ENCODE data around the gene AP1G2. TPM values are rescaled to one million over a fixed set of nuclear protein-coding genes. Genes with fewer than 3 reads are reported as not detected.

AP1G2 gene
- total RNA-seq, 1 experiment from 2014 or later: 26.0 TPM

DNA sequence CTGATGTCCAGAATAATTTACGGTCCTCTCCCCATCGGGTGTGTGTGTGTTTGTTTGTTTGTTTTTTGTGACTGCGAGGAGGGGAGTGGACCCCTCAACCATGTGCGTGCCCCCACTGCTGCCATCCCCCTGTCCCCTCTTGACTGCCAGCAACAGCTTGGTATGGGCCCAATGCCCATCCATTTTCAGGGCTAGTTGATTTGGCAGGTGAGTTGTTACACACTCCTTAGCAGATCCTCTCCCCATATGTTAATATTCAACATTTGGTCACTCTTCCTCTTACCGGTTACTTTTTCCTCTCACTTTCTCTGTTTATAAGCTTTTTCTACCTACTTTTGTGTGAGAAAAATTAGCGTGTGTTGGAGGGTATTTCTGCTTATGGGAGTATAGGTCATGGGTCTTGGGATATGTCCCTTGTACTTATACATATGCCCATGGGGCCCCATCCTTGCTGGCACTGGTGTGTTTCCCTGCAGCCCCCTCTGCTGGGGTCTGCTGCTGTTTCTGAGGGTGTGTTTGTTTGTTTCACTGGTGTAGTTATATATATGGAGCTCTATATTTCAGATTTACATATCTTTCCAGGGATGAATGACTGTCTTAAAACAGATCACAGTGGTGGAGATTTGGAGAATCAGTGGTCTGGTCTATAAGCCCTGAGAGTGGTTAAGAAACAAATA is 49.8 kb downstream of the AP1G2 start:
- BruUV-seq (replicated peaks): no TSS peak
- Histone ChIP-seq H3K4me3 (ENCODE audit: low read depth, low read length, poor library complexity, severe bottlenecking) (no peak overlapping the region), H3K4me1 (ENCODE audit: insufficient read depth, low read length, poor library complexity, severe bottlenecking) (no peaks in the 10 kb centered on the region), H3K36me3 (ENCODE audit: insufficient read depth, low read length, poor library complexity, severe bottlenecking) (no peaks in the 10 kb centered on the region), H3K27ac (ENCODE audit: low read depth, low read length, poor library complexity, severe bottlenecking) (no peak overlapping the region), H3K27me3 (replicated peaks; ENCODE audit: insufficient read depth, low read depth, low read length, poor library complexity) (no peaks in the 10 kb centered on the region), H3K9me3 (ENCODE audit: low read depth, low read length, poor library complexity, severe bottlenecking) (no peaks in the 10 kb centered on the region)
- TF ChIP-seq, protein P1, sequence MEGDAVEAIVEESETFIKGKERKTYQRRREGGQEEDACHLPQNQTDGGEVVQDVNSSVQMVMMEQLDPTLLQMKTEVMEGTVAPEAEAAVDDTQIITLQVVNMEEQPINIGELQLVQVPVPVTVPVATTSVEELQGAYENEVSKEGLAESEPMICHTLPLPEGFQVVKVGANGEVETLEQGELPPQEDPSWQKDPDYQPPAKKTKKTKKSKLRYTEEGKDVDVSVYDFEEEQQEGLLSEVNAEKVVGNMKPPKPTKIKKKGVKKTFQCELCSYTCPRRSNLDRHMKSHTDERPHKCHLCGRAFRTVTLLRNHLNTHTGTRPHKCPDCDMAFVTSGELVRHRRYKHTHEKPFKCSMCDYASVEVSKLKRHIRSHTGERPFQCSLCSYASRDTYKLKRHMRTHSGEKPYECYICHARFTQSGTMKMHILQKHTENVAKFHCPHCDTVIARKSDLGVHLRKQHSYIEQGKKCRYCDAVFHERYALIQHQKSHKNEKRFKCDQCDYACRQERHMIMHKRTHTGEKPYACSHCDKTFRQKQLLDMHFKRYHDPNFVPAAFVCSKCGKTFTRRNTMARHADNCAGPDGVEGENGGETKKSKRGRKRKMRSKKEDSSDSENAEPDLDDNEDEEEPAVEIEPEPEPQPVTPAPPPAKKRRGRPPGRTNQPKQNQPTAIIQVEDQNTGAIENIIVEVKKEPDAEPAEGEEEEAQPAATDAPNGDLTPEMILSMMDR (conservative IDR thresholded peaks at IDR 0.05; ENCODE audit: low read depth, low read length): no peak
- no peak for TF ChIP-seq EZH2 (IDR thresholded peaks at IDR 0.05; ENCODE audit: borderline replicate concordance, low read depth, low read length, poor library complexity, severe bottlenecking)
- intact Hi-C loops (cut with micrococcal nuclease; ENCODE audit: unreplicated experiment): no loop called here
- no peak for DNase-seq (ENCODE audit: low spot score)
- CTCF ChIA-PET: no interaction called here
- POLR2A ChIA-PET (ENCODE audit: low non-redundant PET): no interaction called here

GRCh38 chr14:23514644-23514957 is 53.0 kb downstream of the AP1G2 start:
- peaks cover 5% of the 10 kb centered on the region for H3K4me1 ChIP-seq (ENCODE audit: insufficient read depth, low read length, poor library complexity, severe bottlenecking)
- POLR2A ChIA-PET (ENCODE audit: low non-redundant PET): no interaction called here
- TF ChIP-seq EZH2 (IDR thresholded peaks at IDR 0.05; ENCODE audit: borderline replicate concordance, low read depth, low read length, poor library complexity, severe bottlenecking): no peak
- TF ChIP-seq, protein P1 (conservative IDR thresholded peaks at IDR 0.05; ENCODE audit: low read depth, low read length): no peak
- no peaks in the 10 kb centered on the region for H3K27me3 ChIP-seq (replicated peaks; ENCODE audit: insufficient read depth, low read depth, low read length, poor library complexity)
- H3K27ac ChIP-seq (ENCODE audit: low read depth, low read length, poor library complexity, severe bottlenecking): no peak overlapping the region
- H3K4me3 ChIP-seq (ENCODE audit: low read depth, low read length, poor library complexity, severe bottlenecking): no peak overlapping the region
- no peaks in the 10 kb centered on the region for H3K36me3 ChIP-seq (ENCODE audit: insufficient read depth, low read length, poor library complexity, severe bottlenecking)
- intact Hi-C loops (cut with micrococcal nuclease; ENCODE audit: unreplicated experiment): no loop called here
- CTCF ChIA-PET: no interaction called here
- H3K9me3 ChIP-seq (ENCODE audit: low read depth, low read length, poor library complexity, severe bottlenecking): no peaks in the 10 kb centered on the region
- DNase-seq (ENCODE audit: low spot score): no peak
- BruUV-seq (replicated peaks): no TSS peak

GRCh38 chr14:23513818-23514643 is 53.6 kb downstream of the AP1G2 start:
- no peak for DNase-seq (ENCODE audit: low spot score)
- peaks cover 5% of the 10 kb centered on the region for H3K4me1 ChIP-seq (ENCODE audit: insufficient read depth, low read length, poor library complexity, severe bottlenecking)
- CTCF ChIA-PET: no interaction called here
- no peaks in the 10 kb centered on the region for H3K36me3 ChIP-seq (ENCODE audit: insufficient read depth, low read length, poor library complexity, severe bottlenecking)
- H3K9me3 ChIP-seq (ENCODE audit: low read depth, low read length, poor library complexity, severe bottlenecking): no peaks in the 10 kb centered on the region
- H3K27me3 ChIP-seq (replicated peaks; ENCODE audit: insufficient read depth, low read depth, low read length, poor library complexity): no peaks in the 10 kb centered on the region
- no peak overlapping the region for H3K4me3 ChIP-seq (ENCODE audit: low read depth, low read length, poor library complexity, severe bottlenecking)
- TF ChIP-seq EZH2 (IDR thresholded peaks at IDR 0.05; ENCODE audit: borderline replicate concordance, low read depth, low read length, poor library complexity, severe bottlenecking): no peak
- TF ChIP-seq, protein P1 (conservative IDR thresholded peaks at IDR 0.05; ENCODE audit: low read depth, low read length): no peak
- POLR2A ChIA-PET (ENCODE audit: low non-redundant PET): no interaction called here
- H3K27ac ChIP-seq (ENCODE audit: low read depth, low read length, poor library complexity, severe bottlenecking): no peak overlapping the region
- BruUV-seq (replicated peaks): no TSS peak
- intact Hi-C loops (cut with micrococcal nuclease; ENCODE audit: unreplicated experiment): no loop called here

All from A673 (cell line).